Loucy (cell line): Measurements from ENCODE around the gene NFYB.

Source experiments
- H2AFZ ChIP-seq: fragments of 200-600 bp; sonication (generic); 2 replicates; pipeline ENCODE4 v1.6.0; 2016; ENCODE audit warnings: antibody characterized with exemption, mild to moderate bottlenecking, low read length, moderate library complexity
- H3F3A ChIP-seq: fragments of 200-600 bp; 2 replicates; pipeline ENCODE4 v1.6.0; 2016; ENCODE audit warnings: antibody characterized with exemption, low read depth, mild to moderate bottlenecking
- H3K27me3 ChIP-seq: fragments of 200-600 bp; sonication (generic); 2 replicates; pipeline ENCODE4 v1.6.1; 2014; ENCODE audit warnings: low read length, mild to moderate bottlenecking; ENCODE audit not compliant: insufficient read depth, poor library complexity, severe bottlenecking
- H3K36me3 ChIP-seq: fragments of 200-600 bp; sonication (generic); 2 replicates; pipeline ENCODE4 v1.6.1; 2016; ENCODE audit warnings: low read length; ENCODE audit not compliant: insufficient read depth
- H3K4me1 ChIP-seq: fragments of 200-600 bp; sonication (generic); 2 replicates; pipeline ENCODE4 v1.5.1; 2014; ENCODE audit warnings: low read length, mild to moderate bottlenecking; ENCODE audit not compliant: insufficient read depth, poor library complexity, severe bottlenecking
- H3K4me2 ChIP-seq: fragments of 200-600 bp; sonication (generic); 2 replicates; pipeline ENCODE4 v1.6.0; 2014; ENCODE audit warnings: antibody characterized with exemption, low read length, low read depth, mild to moderate bottlenecking; ENCODE audit not compliant: poor library complexity, severe bottlenecking
- H3K4me3 ChIP-seq: fragments of 200-600 bp; sonication (generic); 2 replicates; pipeline ENCODE4 v1.5.1; 2014; ENCODE audit warnings: low read length, mild to moderate bottlenecking, mixed read lengths; ENCODE audit not compliant: poor library complexity, severe bottlenecking
- H3K79me2 ChIP-seq: fragments of 200-600 bp; sonication (generic); 2 replicates; pipeline ENCODE4 v1.6.1; 2014; ENCODE audit warnings: low read length; ENCODE audit not compliant: insufficient read depth
- H3K9ac ChIP-seq: fragments of 200-600 bp; sonication (generic); 2 replicates; pipeline ENCODE4 v1.6.0; 2014; ENCODE audit warnings: mild to moderate bottlenecking, low read depth, low read length, moderate library complexity; ENCODE audit not compliant: poor library complexity, severe bottlenecking
- H3K9me2 ChIP-seq: fragments of 200-600 bp; sonication (generic); replicated peaks from 2 replicates; pipeline ENCODE4 v1.6.1; 2016; ENCODE audit warnings: low read depth, low read length, mixed read lengths
- H3K9me3 ChIP-seq: fragments of 200-600 bp; sonication (generic); 2 replicates; pipeline ENCODE4 v1.6.1; 2014; ENCODE audit warnings: mild to moderate bottlenecking, antibody characterized with exemption, low read length, low read depth; ENCODE audit not compliant: insufficient read depth
- H4K20me1 ChIP-seq: fragments of 200-600 bp; sonication (generic); 2 replicates; pipeline ENCODE4 v1.6.0; 2014; ENCODE audit warnings: antibody characterized with exemption, low read length, mild to moderate bottlenecking; ENCODE audit not compliant: insufficient read depth, poor library complexity, severe bottlenecking
- EZH2phosphoT487 ChIP-seq: fragments of 200-600 bp; IDR thresholded peaks from 2 replicates; pipeline ENCODE4 v1.6.1; 2018; ENCODE audit warnings: antibody characterized with exemption, mild to moderate bottlenecking, moderate library complexity, borderline replicate concordance
- TF ChIP-seq, protein P1 (sequence below): fragments of 200-600 bp; sonication (generic); conservative IDR thresholded peaks from 2 replicates; pipeline ENCODE4 v1.5.1; 2014; ENCODE audit warnings: mild to moderate bottlenecking, antibody characterized with exemption, low read length

Gene NFYB

DNA sequence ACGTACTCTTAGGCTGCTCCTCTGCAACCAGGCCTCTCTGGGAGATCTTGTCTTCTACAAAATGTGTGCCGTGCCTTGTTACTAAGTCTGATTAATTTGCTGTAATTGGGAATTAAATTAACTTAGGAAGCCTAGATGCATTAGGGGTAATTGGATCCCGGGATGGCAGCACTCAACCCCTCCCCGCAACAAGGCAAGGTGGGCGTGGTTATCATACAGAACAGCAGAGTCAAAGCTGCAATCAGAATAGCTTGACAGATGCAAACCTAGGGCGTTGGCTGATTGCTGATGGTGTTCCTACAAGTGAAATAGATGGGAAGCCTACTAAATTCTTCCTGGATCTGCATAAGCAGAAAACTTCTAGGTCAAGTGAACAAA, 34.5 kb upstream of the NFYB start:
- Histone ChIP-seq H3K9me3 (no peaks in the 10 kb centered on the region), H4K20me1 (no peaks in the 10 kb centered on the region), H3K4me1 (no peaks in the 10 kb centered on the region), H3K4me2 (no peak overlapping the region), H3K4me3 (no peak overlapping the region), H3K27me3 (no peaks in the 10 kb centered on the region), H2AFZ (no peak overlapping the region), H3K79me2 (no peaks in the 10 kb centered on the region), H3K9me2 (no peaks in the 10 kb centered on the region), H3K36me3 (no peaks in the 10 kb centered on the region), H3K9ac (no peak overlapping the region), H3F3A (no peaks in the 10 kb centered on the region)
- TF ChIP-seq EZH2phosphoT487 = no peak
- TF ChIP-seq, protein P1, sequence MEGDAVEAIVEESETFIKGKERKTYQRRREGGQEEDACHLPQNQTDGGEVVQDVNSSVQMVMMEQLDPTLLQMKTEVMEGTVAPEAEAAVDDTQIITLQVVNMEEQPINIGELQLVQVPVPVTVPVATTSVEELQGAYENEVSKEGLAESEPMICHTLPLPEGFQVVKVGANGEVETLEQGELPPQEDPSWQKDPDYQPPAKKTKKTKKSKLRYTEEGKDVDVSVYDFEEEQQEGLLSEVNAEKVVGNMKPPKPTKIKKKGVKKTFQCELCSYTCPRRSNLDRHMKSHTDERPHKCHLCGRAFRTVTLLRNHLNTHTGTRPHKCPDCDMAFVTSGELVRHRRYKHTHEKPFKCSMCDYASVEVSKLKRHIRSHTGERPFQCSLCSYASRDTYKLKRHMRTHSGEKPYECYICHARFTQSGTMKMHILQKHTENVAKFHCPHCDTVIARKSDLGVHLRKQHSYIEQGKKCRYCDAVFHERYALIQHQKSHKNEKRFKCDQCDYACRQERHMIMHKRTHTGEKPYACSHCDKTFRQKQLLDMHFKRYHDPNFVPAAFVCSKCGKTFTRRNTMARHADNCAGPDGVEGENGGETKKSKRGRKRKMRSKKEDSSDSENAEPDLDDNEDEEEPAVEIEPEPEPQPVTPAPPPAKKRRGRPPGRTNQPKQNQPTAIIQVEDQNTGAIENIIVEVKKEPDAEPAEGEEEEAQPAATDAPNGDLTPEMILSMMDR = no peak

DNA sequence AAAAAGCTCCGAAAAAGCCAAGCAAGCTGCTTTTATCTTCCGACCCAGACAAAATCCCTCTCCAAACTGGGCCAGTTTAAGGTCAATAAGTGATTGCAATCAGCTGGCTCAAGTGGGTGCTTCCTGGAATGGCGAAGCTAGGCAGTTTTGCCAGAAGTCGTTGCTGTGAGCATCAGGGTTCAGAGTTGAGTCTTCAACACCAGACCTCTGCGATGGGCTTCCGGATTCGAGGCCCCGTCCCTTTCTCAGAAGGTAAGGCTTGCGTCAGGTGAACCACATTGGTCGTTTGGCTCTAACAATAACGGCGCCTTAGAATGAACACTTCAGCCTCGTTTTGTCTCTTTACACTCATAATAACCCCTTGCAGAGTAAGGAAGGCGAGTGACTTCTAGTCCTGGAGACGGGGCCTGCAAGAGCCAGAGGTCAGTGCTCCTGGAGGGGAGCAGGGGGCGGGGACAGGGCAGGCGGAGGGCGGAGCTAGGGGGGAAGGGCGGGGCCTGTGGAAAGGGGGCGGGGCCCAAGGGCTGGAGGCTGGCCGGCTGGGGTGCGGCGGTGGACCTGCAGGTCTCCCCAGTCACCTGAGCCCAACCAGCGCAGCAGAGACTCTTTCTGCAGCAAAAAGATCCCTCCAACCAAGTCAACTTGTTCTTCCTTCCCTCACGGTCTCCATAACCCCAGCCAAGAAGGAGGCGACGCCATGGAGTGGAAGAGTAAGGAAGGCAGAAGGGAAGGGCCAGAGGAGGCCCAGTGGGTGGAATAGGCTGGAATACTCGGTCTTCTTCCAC, 34.0 kb upstream of the NFYB start:
- no peaks in the 10 kb centered on the region for H3K9me3 ChIP-seq
- H3K4me3 ChIP-seq = no peak overlapping the region
- no peak for TF ChIP-seq EZH2phosphoT487
- TF ChIP-seq, protein P1 = no peak
- H3K36me3 ChIP-seq = no peaks in the 10 kb centered on the region
- H3F3A ChIP-seq = no peaks in the 10 kb centered on the region
- H3K79me2 ChIP-seq = no peaks in the 10 kb centered on the region
- no peaks in the 10 kb centered on the region for H3K4me1 ChIP-seq
- no peak overlapping the region for H2AFZ ChIP-seq
- H3K27me3 ChIP-seq = no peaks in the 10 kb centered on the region
- no peak overlapping the region for H3K4me2 ChIP-seq
- no peak overlapping the region for H3K9ac ChIP-seq
- no peaks in the 10 kb centered on the region for H4K20me1 ChIP-seq
- H3K9me2 ChIP-seq = no peaks in the 10 kb centered on the region

DNA sequence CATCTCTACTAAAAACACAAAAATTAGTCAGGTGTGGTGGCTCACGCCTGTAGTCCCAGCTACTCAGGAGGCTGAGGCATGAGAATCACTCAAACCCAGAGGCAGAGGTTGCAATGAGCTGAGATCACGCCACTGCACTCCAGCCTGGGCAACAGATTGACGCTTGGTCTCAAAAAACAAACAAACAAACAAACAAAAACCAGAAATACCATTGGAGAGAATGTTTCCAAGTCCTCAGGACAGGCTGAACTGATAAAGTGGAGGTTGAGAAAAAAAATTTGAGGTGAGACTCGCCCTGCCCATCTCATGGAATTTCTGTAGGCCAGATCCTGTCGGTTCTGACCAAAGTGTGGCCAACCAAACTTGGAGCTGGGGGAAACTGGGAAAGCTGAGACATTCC, 30.6 kb upstream of the NFYB start:
- TF ChIP-seq, protein P1 = no peak
- no peak for TF ChIP-seq EZH2phosphoT487
- Histone ChIP-seq H3K4me2 (no peak overlapping the region), H3K36me3 (no peaks in the 10 kb centered on the region), H3K79me2 (no peaks in the 10 kb centered on the region), H2AFZ (no peak overlapping the region), H3K9me2 (no peaks in the 10 kb centered on the region), H3K4me1 (no peaks in the 10 kb centered on the region), H3K9me3 (no peaks in the 10 kb centered on the region), H3K9ac (no peak overlapping the region), H3F3A (no peaks in the 10 kb centered on the region), H3K4me3 (no peak overlapping the region), H4K20me1 (no peaks in the 10 kb centered on the region), H3K27me3 (no peaks in the 10 kb centered on the region)
